Measurements from ENCODE around the gene DGKE. TPM values are rescaled to one million over a fixed set of nuclear protein-coding genes. Genes with fewer than 3 reads are reported as not detected.

Gene DGKE
- total and polyA plus RNA-seq, 2 donors (not counting 3 experiments of a cell fraction or from before 2014, with no cell fraction given) = 4.9 to 22.9 TPM

GRCh38 chr17:56903560-56903959 lies 69.6 kb downstream of the DGKE start:
- intact Hi-C loops (cut with micrococcal nuclease) (no loop called here), dilution Hi-C loops (cut with MboI; ENCODE audit: extremely low pct_ligation_motif_present, low sequenced_read_pairs) (no loop called here)
- H2AFZ ChIP-seq (ENCODE audit: low read depth, low read length) = no peak overlapping the region
- no peaks in the 10 kb centered on the region for H3K27me3 ChIP-seq (ENCODE audit: control insufficient read depth in 2 of 2, insufficient read depth in 2 of 2, low read length in 2 of 2)
- ChIA-PET POLR2A (interaction anchor here (2.9 kb wide), 1 partner anchor 10 kb away, joined by 11 read pairs; the partner anchor contains the start of gene TRIM25), CTCF (no interaction called here)
- DNase-seq (ENCODE audit: low read depth, low spot score) = no peak
- peaks cover 27% of the 10 kb centered on the region for H3K4me1 ChIP-seq (ENCODE audit: control insufficient read depth, extremely low read depth, insufficient read depth, low read length)
- peaks cover 36 to 39% of the 10 kb centered on the region in 2 experiments for H3K36me3 ChIP-seq (ENCODE audit: control insufficient read depth in 2 of 2, extremely low read depth in 1 of 2, insufficient read depth in 2 of 2, low read length in 2 of 2)
- FAIRE-seq = no peak
- H3K27ac ChIP-seq (ENCODE audit: insufficient read depth, low read depth, low read length) = no peak overlapping the region
- H3K4me3 ChIP-seq (replicated peaks in 1 of 3; ENCODE audit: insufficient read depth in 1 of 3, low read depth in 1 of 3, low read length in 3 of 3) = no peak overlapping the region
- no peaks in the 10 kb centered on the region for H3K9me1 ChIP-seq (replicated peaks; ENCODE audit: control insufficient read depth, extremely low read depth, insufficient read depth, low read length)
- H3K9me3 ChIP-seq (replicated peaks; ENCODE audit: control insufficient read depth, insufficient read depth, low read length) = no peaks in the 10 kb centered on the region
- peaks cover 8% of the 10 kb centered on the region for H3K79me2 ChIP-seq (ENCODE audit: control insufficient read depth, insufficient read depth, low read length)
- TF ChIP-seq EZH2 (IDR thresholded peaks at IDR 0.05; ENCODE audit: borderline replicate concordance, low read depth, low read length, severe bottlenecking) (no peak), CTCF (IDR thresholded peaks at IDR 0.05; ENCODE audit: extremely low read depth in 1 of 2, insufficient read depth in 1 of 2, low read depth in 1 of 2, low read length in 2 of 2) (no peak), JUN (IDR thresholded peaks at IDR 0.05; ENCODE audit: borderline replicate concordance, insufficient read depth, insufficient read length, low read depth) (no peak), POLR2AphosphoS5 (IDR thresholded peaks at IDR 0.05; ENCODE audit: insufficient read depth, low read depth, low read length) (no peak), POLR2A (IDR thresholded peaks at IDR 0.05; ENCODE audit: low read depth, low read length) (no peak), MYC (IDR thresholded peaks at IDR 0.05; ENCODE audit: low read depth, low read length) (no peak), FOS (IDR thresholded peaks at IDR 0.05; ENCODE audit: borderline replicate concordance, insufficient read depth, low read length) (no peak), GATA2 (IDR thresholded peaks at IDR 0.05; ENCODE audit: insufficient read depth, insufficient read length, low read depth, low read length) (no peak)
- TF ChIP-seq, protein P1, sequence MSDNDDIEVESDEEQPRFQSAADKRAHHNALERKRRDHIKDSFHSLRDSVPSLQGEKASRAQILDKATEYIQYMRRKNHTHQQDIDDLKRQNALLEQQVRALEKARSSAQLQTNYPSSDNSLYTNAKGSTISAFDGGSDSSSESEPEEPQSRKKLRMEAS (IDR thresholded peaks at IDR 0.05; ENCODE audit: insufficient read depth, insufficient read length) = no peak
- H4K20me1 ChIP-seq (replicated peaks; ENCODE audit: control insufficient read depth, extremely low read depth, insufficient read depth, low read length) = no peaks in the 10 kb centered on the region
- no peak overlapping the region for H3K4me2 ChIP-seq (ENCODE audit: insufficient read depth, low read length)
- no peak overlapping the region for H3K9ac ChIP-seq (replicated peaks; ENCODE audit: extremely low read depth, insufficient read depth, low read length)
- no TSS peak for BruUV-seq (replicated peaks)

Measured in endothelial cell of umbilical vein (primary cell).